Activated CD4-positive, alpha-beta T cell treated with anti-CD3 and anti-CD28 coated beads for 36 hours (primary cell): ENCODE measurements around the gene DDX25. TPM values are rescaled to one million over a fixed set of nuclear protein-coding genes. Genes with fewer than 3 reads are reported as not detected.
"Not testable (repeated sequence)": the region's sequence is repeated elsewhere in the genome, so short reads cannot be mapped to it uniquely, and the experiment has no call there.

ENCODE experiments used
- ATAC-seq: fragments of 200-7000 bp; cut with Tn5 transposase; one replicate; pipeline ENCODE4 v1.10.0; 2021; ENCODE audit warnings: mild to moderate bottlenecking, moderate library complexity
- CTCF ChIA-PET: fragments of 350-600 bp; sonication (Branson Sonifier 250); formaldehyde crosslinking; loops from one replicate; lab custom pipeline; 2021; ENCODE audit warnings: antibody characterized with exemption; lab: Charles Lee
- POLR2A ChIA-PET: fragments of 350-600 bp; sonication (Branson Sonifier 250); formaldehyde crosslinking; loops from one replicate; lab custom pipeline; 2021; ENCODE audit warnings: antibody characterized with exemption, inconsistent platforms; lab: Charles Lee
- DNase-seq: peaks from one replicate; pipeline ENCODE4 v3.0.0-alpha.2; 2020
- H3K27ac Mint-ChIP-seq: one replicate; pipeline ENCODE4 v1.8.0; 2021; ENCODE audit warnings: mixed read lengths
- H3K27me3 Mint-ChIP-seq: one replicate; pipeline ENCODE4 v1.8.0; 2021; ENCODE audit warnings: mixed read lengths
- H3K36me3 Mint-ChIP-seq: one replicate; pipeline ENCODE4 v1.8.0; 2021; ENCODE audit warnings: low read depth, mixed read lengths
- H3K4me1 Mint-ChIP-seq: one replicate; pipeline ENCODE4 v1.8.0; 2021; ENCODE audit warnings: mixed read lengths
- H3K4me3 Mint-ChIP-seq: one replicate; pipeline ENCODE4 v1.8.0; 2021; ENCODE audit warnings: mild to moderate bottlenecking, moderate library complexity, mixed read lengths
- H3K9me3 Mint-ChIP-seq: one replicate; pipeline ENCODE4 v1.8.0; 2021; ENCODE audit warnings: low read depth, mixed read lengths
- intact Hi-C, 2 experiments: fragments of 100-400 bp; cut with DNase I in 1 of 2; cut with micrococcal nuclease in 1 of 2; formaldehyde crosslinking; loops; one replicate each; pipeline versions ENCODE4 v1.14.2 to v1.15.1; 2022 to 2024; cut with DNase I, micrococcal nuclease
- total RNA-seq, 2 experiments: library from RNA; stranded (reverse); gene quantifications; one replicate each; pipeline ENCODE4 v1.2.3, GENCODE V29; 2021

Gene DDX25
- total RNA-seq, 2 experiments from 2014 or later = not detected

GRCh38 chr11:125904678-125905077 lies 370 bp downstream of the DDX25 start:
- H3K4me1 Mint-ChIP-seq = peaks cover 26% of the 10 kb centered on the region
- H3K27ac Mint-ChIP-seq = no peak overlapping the region
- DNase-seq = no peak
- no peak for ATAC-seq
- CTCF ChIA-PET = interaction anchor here (0.6 kb wide), 1 partner anchor 114 kb away, joined by 4 read pairs; no protein-coding TSS in a partner anchor
- POLR2A ChIA-PET = interaction anchor here (0.6 kb wide), 1 partner anchor 438 kb away, joined by 3 read pairs; no protein-coding TSS in a partner anchor
- peak overlapping the region; percentile 23 for H3K4me3 Mint-ChIP-seq
- no peaks in the 10 kb centered on the region for H3K9me3 Mint-ChIP-seq
- intact Hi-C loops = no loop called here
- peaks cover 24% of the 10 kb centered on the region for H3K27me3 Mint-ChIP-seq
- H3K36me3 Mint-ChIP-seq = peaks cover 21% of the 10 kb centered on the region

DNA sequence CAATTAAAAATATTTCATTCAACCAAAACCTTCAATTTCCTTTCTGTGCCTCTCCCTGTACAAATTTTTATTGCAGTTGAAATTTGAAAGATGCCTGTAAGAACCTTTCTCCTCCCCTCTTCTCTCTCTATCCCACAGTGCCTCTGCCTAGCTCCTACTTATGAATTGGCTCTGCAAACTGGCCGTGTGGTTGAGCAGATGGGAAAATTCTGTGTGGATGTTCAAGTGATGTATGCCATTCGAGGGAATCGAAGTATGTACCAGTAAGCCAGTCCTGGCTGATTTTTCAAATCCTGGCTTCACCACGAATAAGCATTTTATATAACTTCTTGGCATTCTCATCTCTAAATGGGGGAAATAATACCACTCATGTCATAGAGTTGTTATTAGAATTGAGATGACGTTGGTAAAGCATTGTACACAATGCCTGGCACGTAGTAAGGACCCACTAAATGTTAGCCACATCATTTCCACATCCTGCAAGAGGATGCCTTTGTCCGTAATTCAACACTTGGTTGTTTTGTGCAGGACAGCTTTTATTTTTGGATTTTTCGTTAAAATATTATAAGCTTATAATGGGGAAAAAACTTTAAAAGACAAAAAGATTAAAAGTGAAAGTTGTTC lies 6.0 kb downstream of the DDX25 start:
- no peak for DNase-seq
- ATAC-seq = no peak
- no peak overlapping the region for H3K27ac Mint-ChIP-seq
- intact Hi-C loops = no loop called here
- no peaks in the 10 kb centered on the region for H3K4me1 Mint-ChIP-seq
- peaks cover 29% of the 10 kb centered on the region for H3K27me3 Mint-ChIP-seq
- H3K9me3 Mint-ChIP-seq = no peaks in the 10 kb centered on the region
- no peaks in the 10 kb centered on the region for H3K36me3 Mint-ChIP-seq
- H3K4me3 Mint-ChIP-seq = no peak overlapping the region
- POLR2A ChIA-PET = no interaction called here
- CTCF ChIA-PET = interaction anchor here (0.5 to 0.6 kb wide), 4 partner anchors 11 to 445 kb away, joined by 3 to 4 read pairs (median 3); no protein-coding TSS in a partner anchor

GRCh38 chr11:125914601-125915000 lies 10.3 kb downstream of the DDX25 start:
- H3K9me3 Mint-ChIP-seq, ATAC-seq, H3K4me3 Mint-ChIP-seq, H3K4me1 Mint-ChIP-seq, H3K36me3 Mint-ChIP-seq, POLR2A ChIA-PET, CTCF ChIA-PET, intact Hi-C loops, H3K27ac Mint-ChIP-seq, DNase-seq: not testable (repeated sequence)
- peaks cover 28% of the 10 kb centered on the region for H3K27me3 Mint-ChIP-seq

DNA sequence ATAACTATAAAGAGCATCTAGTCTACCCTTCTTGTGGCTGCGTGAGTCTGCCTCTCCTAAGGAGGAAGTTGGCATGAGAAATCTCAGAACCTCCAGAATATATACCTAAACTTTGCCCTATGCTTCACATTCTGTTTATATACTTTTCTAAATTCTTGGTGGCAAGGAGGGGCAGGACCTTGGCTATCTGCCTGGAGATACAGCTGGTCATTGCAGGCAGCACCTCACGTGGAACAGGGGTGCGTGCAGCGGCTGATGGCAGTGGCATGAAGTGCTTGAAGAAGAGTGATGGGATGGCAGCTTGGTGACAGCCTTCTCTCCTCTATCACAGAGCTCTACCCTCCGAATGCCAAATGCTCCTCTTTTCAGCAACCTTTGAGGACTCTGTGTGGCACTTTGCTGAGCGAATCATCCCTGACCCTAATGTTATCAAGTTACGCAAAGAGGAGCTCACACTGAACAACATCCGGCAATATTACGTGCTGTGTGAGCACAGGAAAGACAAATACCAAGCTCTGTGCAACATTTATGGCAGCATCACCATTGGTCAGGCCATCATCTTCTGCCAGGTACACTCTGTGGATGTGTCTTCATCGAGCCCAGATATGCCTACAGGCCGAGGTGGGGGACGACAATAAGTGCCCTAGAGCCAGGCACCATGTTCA lies 12.5 kb downstream of the DDX25 start:
- no peak overlapping the region for H3K4me3 Mint-ChIP-seq
- ATAC-seq (no peak), DNase-seq (no peak)
- POLR2A ChIA-PET = no interaction called here
- CTCF ChIA-PET = interaction anchor here (0.5 kb wide), 1 partner anchor 277 kb away, joined by 3 read pairs; no protein-coding TSS in a partner anchor
- no peaks in the 10 kb centered on the region for H3K9me3 Mint-ChIP-seq
- H3K36me3 Mint-ChIP-seq = no peaks in the 10 kb centered on the region
- no peak overlapping the region for H3K27ac Mint-ChIP-seq
- H3K27me3 Mint-ChIP-seq = peaks cover 24% of the 10 kb centered on the region
- intact Hi-C loops = no loop called here
- H3K4me1 Mint-ChIP-seq = no peaks in the 10 kb centered on the region

DNA sequence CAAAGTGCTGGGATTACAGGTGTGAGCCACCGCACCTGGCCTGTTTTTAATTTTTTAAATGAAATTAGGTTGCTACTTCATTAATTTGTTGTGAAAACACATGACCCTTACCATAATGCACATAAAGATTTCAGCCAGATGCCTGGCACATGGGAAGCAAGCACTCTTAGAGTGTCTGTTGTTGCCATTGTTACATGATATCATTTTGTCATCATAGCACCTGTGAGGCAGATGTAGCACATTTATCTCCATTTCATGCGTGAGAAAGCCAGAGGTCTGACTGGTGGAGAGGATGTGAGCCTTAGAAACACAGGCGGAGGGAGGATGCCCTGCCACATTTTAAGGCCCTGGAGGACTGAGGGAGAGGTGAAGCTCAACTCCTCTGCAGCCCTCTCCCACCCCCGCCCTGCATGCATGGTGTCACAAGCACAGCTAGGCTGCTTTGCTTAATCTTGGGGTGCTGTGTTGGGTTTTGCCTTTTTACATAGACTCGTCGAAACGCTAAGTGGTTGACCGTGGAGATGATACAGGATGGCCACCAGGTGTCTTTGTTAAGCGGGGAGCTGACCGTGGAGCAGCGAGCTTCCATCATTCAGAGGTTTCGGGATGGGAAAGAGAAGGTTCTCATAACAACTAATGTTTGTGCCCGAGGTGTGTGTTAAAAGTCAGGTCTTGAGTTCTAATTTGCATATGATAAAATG lies 14.0 kb downstream of the DDX25 start:
- DNase-seq = no peak
- CTCF ChIA-PET = interaction anchor here (0.6 to 1.2 kb wide), 4 partner anchors 195 to 441 kb away, joined by 3 to 7 read pairs (median 3); no protein-coding TSS in a partner anchor

DNA sequence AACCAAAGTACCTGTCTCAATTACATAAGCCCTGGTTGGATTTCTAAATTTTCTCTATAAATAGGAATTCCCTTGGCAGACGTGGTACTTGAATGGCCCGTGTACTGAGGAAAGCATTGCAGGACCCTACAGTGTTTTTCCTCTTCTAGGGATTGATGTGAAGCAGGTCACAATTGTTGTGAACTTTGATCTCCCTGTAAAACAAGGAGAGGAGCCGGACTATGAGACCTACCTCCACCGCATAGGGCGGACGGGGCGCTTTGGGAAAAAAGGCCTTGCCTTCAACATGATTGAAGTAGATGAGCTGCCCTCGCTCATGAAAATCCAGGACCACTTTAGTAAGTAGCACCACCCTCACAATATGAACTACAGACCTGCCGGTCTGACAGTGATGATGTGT lies 16.7 kb downstream of the DDX25 start:
- H3K27ac Mint-ChIP-seq = no peak overlapping the region
- POLR2A ChIA-PET = no interaction called here
- CTCF ChIA-PET = interaction anchor here (0.6 to 5.4 kb wide), 4 partner anchors 10 to 522 kb away, joined by 3 to 41 read pairs (median 3); no protein-coding TSS in a partner anchor
- no peak overlapping the region for H3K4me3 Mint-ChIP-seq
- peaks cover 15% of the 10 kb centered on the region for H3K27me3 Mint-ChIP-seq
- H3K4me1 Mint-ChIP-seq = no peaks in the 10 kb centered on the region
- no peaks in the 10 kb centered on the region for H3K36me3 Mint-ChIP-seq
- no peaks in the 10 kb centered on the region for H3K9me3 Mint-ChIP-seq
- intact Hi-C loops = loop anchor here in 1 of 2 experiments (10.0 kb wide), 1 partner anchor 194 kb away; no protein-coding TSS in a partner anchor
- ATAC-seq (no peak), DNase-seq (no peak)

More for the DNA sequence above, 14.0 kb downstream of the DDX25 start:
- Mint-ChIP-seq H3K4me3 (no peak overlapping the region), H3K27ac (no peak overlapping the region), H3K27me3 (peaks cover 18% of the 10 kb centered on the region), H3K9me3 (no peaks in the 10 kb centered on the region), H3K4me1 (no peaks in the 10 kb centered on the region), H3K36me3 (no peaks in the 10 kb centered on the region)
- no peak for ATAC-seq
- intact Hi-C loops = no loop called here
- POLR2A ChIA-PET = no interaction called here

DNA sequence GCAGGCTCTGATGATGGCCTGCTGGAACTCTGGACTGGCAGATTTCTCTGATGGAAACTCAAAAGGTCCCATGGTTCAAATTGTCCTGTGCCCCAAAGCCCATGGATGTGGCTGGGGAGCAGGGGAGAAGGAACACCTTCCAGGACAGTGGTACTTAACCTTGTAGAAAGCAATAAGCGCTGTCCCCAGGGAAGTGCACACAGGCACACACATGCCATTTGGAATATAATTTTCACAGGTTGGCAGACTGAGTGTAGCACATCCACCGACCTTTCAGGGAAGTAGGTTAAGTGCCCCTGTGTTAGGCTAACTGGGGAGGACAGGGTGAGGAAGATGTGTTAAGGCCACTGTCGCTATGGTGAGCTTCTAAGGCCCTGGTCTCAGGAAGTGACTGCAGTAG lies 17.8 kb downstream of the DDX25 start:
- DNase-seq (no peak), ATAC-seq (no peak)
- intact Hi-C loops = loop anchor here (2.0 to 10.0 kb wide), 2 partner anchors 193 to 559 kb away; no protein-coding TSS in a partner anchor
- Mint-ChIP-seq H3K9me3 (no peaks in the 10 kb centered on the region), H3K4me1 (no peaks in the 10 kb centered on the region), H3K27ac (no peak overlapping the region), H3K4me3 (no peak overlapping the region), H3K27me3 (peaks cover 17% of the 10 kb centered on the region), H3K36me3 (no peaks in the 10 kb centered on the region)
- POLR2A ChIA-PET = no interaction called here
- CTCF ChIA-PET = interaction anchor here (1.0 to 5.4 kb wide), 3 partner anchors 11 to 432 kb away, joined by 3 to 41 read pairs (median 6); no protein-coding TSS in a partner anchor

DNA sequence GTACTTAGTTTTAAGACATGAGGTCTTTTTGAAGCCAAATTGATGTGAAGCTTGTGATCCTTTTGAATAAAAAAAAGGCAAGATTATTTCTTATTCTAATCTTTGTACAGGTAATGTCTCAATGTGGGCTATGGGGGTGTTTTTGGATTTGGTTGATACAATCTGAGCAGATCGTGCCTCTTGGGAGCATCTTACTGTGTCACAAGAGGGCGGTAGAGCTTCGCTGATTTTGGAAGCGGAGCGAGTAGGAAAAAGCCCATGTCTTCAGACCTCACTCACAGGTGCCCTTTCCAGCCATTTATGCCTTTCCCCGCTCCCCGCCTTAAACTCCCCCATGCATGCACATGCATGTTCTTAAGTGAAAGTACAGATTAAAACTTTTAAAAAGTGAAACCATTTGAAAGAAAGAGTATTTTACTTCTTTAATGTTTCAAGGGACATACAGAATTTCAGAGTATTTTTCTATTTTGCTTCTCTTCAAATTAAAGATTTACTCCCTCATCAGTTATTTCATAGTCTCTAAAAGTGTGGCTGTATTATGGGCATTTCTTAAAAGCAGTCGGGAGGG lies 18.8 kb downstream of the DDX25 start:
- Mint-ChIP-seq H3K4me3 (no peak overlapping the region), H3K27ac (no peak overlapping the region), H3K36me3 (no peaks in the 10 kb centered on the region), H3K9me3 (no peaks in the 10 kb centered on the region), H3K4me1 (no peaks in the 10 kb centered on the region), H3K27me3 (peaks cover 14% of the 10 kb centered on the region)
- POLR2A ChIA-PET = interaction anchor here (0.6 kb wide), 1 partner anchor 155 kb away, joined by 3 read pairs; no protein-coding TSS in a partner anchor
- CTCF ChIA-PET = interaction anchor here (0.6 to 5.4 kb wide), 12 partner anchors 9 to 1853 kb away, joined by 3 to 41 read pairs (median 4); no protein-coding TSS in a partner anchor
- intact Hi-C loops = loop anchor here (1.0 to 10.0 kb wide), 4 partner anchors 192 to 558 kb away; no protein-coding TSS in a partner anchor
- DNase-seq (peak; percentile 74), ATAC-seq (peak; percentile 87)

DNA sequence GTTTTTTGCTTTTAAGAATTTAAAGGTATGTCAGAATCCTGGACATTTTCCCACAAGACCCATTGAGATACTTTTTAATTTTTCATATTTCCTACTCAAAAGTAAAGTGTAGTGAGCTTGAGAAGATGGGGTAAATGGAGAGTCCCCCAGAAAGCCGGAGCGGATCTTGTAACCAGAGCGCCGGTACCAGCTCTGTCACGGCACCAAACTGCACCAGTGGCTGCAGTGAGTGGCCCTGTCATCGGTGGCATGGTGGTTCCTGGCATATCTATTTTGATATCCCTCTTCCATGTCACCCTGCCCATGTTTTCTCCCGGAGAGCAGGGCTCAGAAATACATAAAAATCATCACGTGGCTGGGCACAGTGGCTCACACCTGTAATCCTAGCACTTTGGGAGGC lies 19.3 kb downstream of the DDX25 start:
- Mint-ChIP-seq H3K9me3 (no peaks in the 10 kb centered on the region), H3K4me1 (no peaks in the 10 kb centered on the region), H3K27me3 (peaks cover 14% of the 10 kb centered on the region), H3K36me3 (no peaks in the 10 kb centered on the region), H3K27ac (no peak overlapping the region), H3K4me3 (no peak overlapping the region)
- intact Hi-C loops = loop anchor here (1.0 to 10.0 kb wide), 4 partner anchors 191 to 557 kb away; no protein-coding TSS in a partner anchor
- ATAC-seq (no peak), DNase-seq (no peak)
- ChIA-PET POLR2A (interaction anchor here (0.6 kb wide), 1 partner anchor 155 kb away, joined by 3 read pairs; no protein-coding TSS in a partner anchor), CTCF (interaction anchor here (0.7 to 5.4 kb wide), 7 partner anchors 14 to 639 kb away, joined by 3 to 41 read pairs (median 4); no protein-coding TSS in a partner anchor)

DNA sequence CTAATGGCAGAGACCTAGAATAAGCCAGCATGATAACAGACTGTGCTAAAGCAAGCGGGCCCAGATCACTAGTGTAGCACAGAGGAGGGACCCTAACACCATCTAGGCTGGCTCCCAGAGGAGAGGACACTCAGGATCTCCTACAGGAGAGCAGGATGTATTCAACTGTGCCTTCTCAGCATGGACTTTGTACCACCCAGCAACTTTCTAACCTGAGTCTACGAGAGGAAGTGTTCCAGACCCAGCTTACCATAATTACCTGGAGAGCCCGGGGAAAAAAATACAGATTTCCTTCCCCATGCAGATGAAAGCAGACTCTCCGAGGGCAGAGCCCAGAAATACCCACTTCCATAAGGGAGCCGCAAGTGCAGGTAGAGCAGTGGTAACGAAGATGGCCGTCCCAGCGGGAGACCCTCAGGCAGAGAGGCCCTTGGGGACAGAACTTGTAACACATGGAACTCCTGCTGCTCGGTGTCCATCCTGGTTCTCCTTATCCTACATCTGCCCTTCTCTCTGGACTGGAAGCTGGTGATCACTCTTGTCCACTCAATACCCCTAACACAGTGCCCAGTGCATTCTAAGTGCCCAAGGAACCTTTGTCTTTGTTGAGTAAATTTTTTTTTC lies 20.2 kb downstream of the DDX25 start:
- H3K27me3 Mint-ChIP-seq = peaks cover 11% of the 10 kb centered on the region
- POLR2A ChIA-PET = no interaction called here
- intact Hi-C loops = loop anchor here in 1 of 2 experiments (10.0 kb wide), 1 partner anchor 190 kb away; no protein-coding TSS in a partner anchor

More for the DNA sequence above, 20.2 kb downstream of the DDX25 start:
- ATAC-seq = no peak
- no peak overlapping the region for H3K4me3 Mint-ChIP-seq
- H3K27ac Mint-ChIP-seq = no peak overlapping the region
- CTCF ChIA-PET = interaction anchor here (0.6 to 5.4 kb wide), 4 partner anchors 17 to 274 kb away, joined by 4 to 41 read pairs (median 8); no protein-coding TSS in a partner anchor
- no peaks in the 10 kb centered on the region for H3K9me3 Mint-ChIP-seq
- no peak for DNase-seq
- no peaks in the 10 kb centered on the region for H3K4me1 Mint-ChIP-seq
- no peaks in the 10 kb centered on the region for H3K36me3 Mint-ChIP-seq
